ENCODE measurements around the gene RNFT1. TPM values are rescaled to one million over a fixed set of nuclear protein-coding genes. Genes with fewer than 3 reads are reported as not detected.

RNFT1 gene
- 7.3 and 17.3 TPM in 2 replicates for total RNA-seq

GRCh38 chr17:59964482-59965328 is at the start of gene RNFT1:
RNFT1 (minus strand) TSS chr17:59964740; CDS start chr17:59964663, 77 bp downstream.

Other genes starting within 250 kb of the RNFT1 start
- 4.1 and 8.2 TPM in 2 replicates for gene TUBD1, start 71.8 kb downstream of the RNFT1 start, total RNA-seq
- gene RPS6KB1, start 71.6 kb downstream of the RNFT1 start, total RNA-seq, result 14.2 and 14.5 TPM in 2 replicates
- gene HEATR6, start 114.2 kb upstream of the RNFT1 start, total RNA-seq, result 15.5 and 15.7 TPM in 2 replicates
- 0.34 TPM in 1 of 2 replicates, not detected in the other for gene CA4, start 185.2 kb upstream of the RNFT1 start, total RNA-seq

Data from mammary microvascular endothelial cell (primary cell).